Hepatocyte (in vitro differentiated cells): Measurements from ENCODE around the gene UGGT2. TPM values are rescaled to one million over a fixed set of nuclear protein-coding genes. Genes with fewer than 3 reads are reported as not detected.
A peak's percentile ranks its signal among the peaks of the same experiment; 100 is the strongest.

Source experiments
- DNase-seq: peaks from one replicate; pipeline ENCODE4 v3.0.0-alpha.2; 2016; ENCODE audit warnings: low spot score
- H2AFZ ChIP-seq: fragments of 200-600 bp; sonication (generic); 2 replicates; pipeline ENCODE4 v1.6.0; 2016; ENCODE audit warnings: antibody characterized with exemption, mild to moderate bottlenecking
- H3K27ac ChIP-seq: fragments of 200-600 bp; sonication (generic); 2 replicates; pipeline ENCODE4 v1.5.1; 2016; ENCODE audit warnings: mild to moderate bottlenecking
- H3K27me3 ChIP-seq: fragments of 200-600 bp; sonication (generic); 2 replicates; pipeline ENCODE4 v1.6.1; 2016
- H3K36me3 ChIP-seq: fragments of 200-600 bp; sonication (generic); replicated peaks from 2 replicates; pipeline ENCODE4 v1.5.1; 2016; ENCODE audit warnings: low read depth; ENCODE audit not compliant: insufficient read depth
- H3K4me1 ChIP-seq: fragments of 200-600 bp; sonication (generic); 2 replicates; pipeline ENCODE4 v1.5.1; 2016; ENCODE audit warnings: mild to moderate bottlenecking, moderate library complexity; ENCODE audit not compliant: insufficient read depth
- H3K4me2 ChIP-seq: fragments of 200-600 bp; sonication (generic); 2 replicates; pipeline ENCODE4 v1.6.0; 2016
- H3K4me3 ChIP-seq: fragments of 200-600 bp; sonication (generic); 2 replicates; pipeline ENCODE4 v1.5.1; 2016; ENCODE audit warnings: mild to moderate bottlenecking
- H3K79me2 ChIP-seq: fragments of 200-600 bp; sonication (generic); 2 replicates; pipeline ENCODE4 v1.6.0; 2017; ENCODE audit warnings: mild to moderate bottlenecking
- H3K9me2 ChIP-seq: fragments of 200-600 bp; sonication (generic); replicated peaks from 2 replicates; pipeline ENCODE4 v1.6.0; 2017; ENCODE audit warnings: mild to moderate bottlenecking; ENCODE audit not compliant: insufficient read depth
- H3K9me3 ChIP-seq: fragments of 200-600 bp; sonication (generic); 2 replicates; pipeline ENCODE4 v1.5.1; 2016; ENCODE audit warnings: low read depth, mild to moderate bottlenecking
- H4K20me1 ChIP-seq: fragments of 200-600 bp; sonication (generic); 2 replicates; pipeline ENCODE4 v1.6.0; 2016; ENCODE audit warnings: mild to moderate bottlenecking; ENCODE audit not compliant: insufficient read depth, poor library complexity, severe bottlenecking
- CTCF ChIP-seq: fragments of 200-600 bp; sonication (generic); IDR thresholded peaks from 2 replicates; pipeline ENCODE4 v1.5.1; 2016; ENCODE audit warnings: antibody characterized with exemption, mild to moderate bottlenecking; ENCODE audit not compliant: poor library complexity
- EZH2 ChIP-seq: fragments of 200-600 bp; sonication (generic); IDR thresholded peaks from 2 replicates; pipeline ENCODE4 v1.6.1; 2016; ENCODE audit warnings: antibody characterized with exemption, mild to moderate bottlenecking, borderline replicate concordance
- EZH2phosphoT487 ChIP-seq: fragments of 200-600 bp; sonication (generic); IDR thresholded peaks from one replicate; pipeline ENCODE4 v1.6.1; 2018; ENCODE audit warnings: antibody characterized with exemption, mild to moderate bottlenecking, low read depth, moderate library complexity; ENCODE audit not compliant: unreplicated experiment, severe bottlenecking
- WGBS: methylation state at CpG from one replicate; pipeline ENCODE4 v1.1.6; 2016; ENCODE audit warnings: low lambda C conversion rate; ENCODE audit errors: missing lambda C conversion rate; 5-methylcytosine and 5-hydroxymethylcytosine counted together
- polyA plus RNA-seq: library from polyadenylated mRNA; unstranded; fragments of >200 nt; fragmentation: Nextera tagmentation; extraction: Ambion mirVana; gene quantifications from 2 replicates; pipeline ENCODE4 v1.2.1, GENCODE V29; 2016
- total RNA-seq: library from RNA; depleted of rRNA; stranded (reverse); fragments of >200 nt; gene quantifications from 2 replicates; pipeline ENCODE4 v1.2.3, GENCODE V29; 2014

Gene UGGT2
- total and polyA plus RNA-seq, 2 experiments from 2014 or later = 23.6 to 60.3 TPM

- no peaks in the 10 kb centered on the region for H3K9me2 ChIP-seq
- H3K36me3 ChIP-seq = no peaks in the 10 kb centered on the region
- no peak overlapping the region for H3K4me3 ChIP-seq
- H2AFZ ChIP-seq = no peak overlapping the region
- DNase-seq = no peak
- H3K4me1 ChIP-seq = no peaks in the 10 kb centered on the region
- no peaks in the 10 kb centered on the region for H4K20me1 ChIP-seq
- H3K4me2 ChIP-seq = no peak overlapping the region
- TF ChIP-seq EZH2phosphoT487 = no peak
- TF ChIP-seq CTCF = no peak
- TF ChIP-seq EZH2 = no peak
- no peaks in the 10 kb centered on the region for H3K9me3 ChIP-seq
- no peaks in the 10 kb centered on the region for H3K27me3 ChIP-seq
- no peak overlapping the region for H3K27ac ChIP-seq
- WGBS = 91% methylated on average over 2 of the region's 2 CpGs
- peaks cover 2% of the 10 kb centered on the region for H3K79me2 ChIP-seq
Observed at GRCh38 chr13:96027496-96027895, 25.7 kb downstream of the UGGT2 start.

- H3K27me3 ChIP-seq = no peaks in the 10 kb centered on the region
- H3K4me2 ChIP-seq = no peak overlapping the region
- H2AFZ ChIP-seq = no peak overlapping the region
- H3K4me3 ChIP-seq = no peak overlapping the region
- no peaks in the 10 kb centered on the region for H4K20me1 ChIP-seq
- no peaks in the 10 kb centered on the region for H3K36me3 ChIP-seq
- TF ChIP-seq EZH2phosphoT487 (no peak), EZH2 (no peak), CTCF (no peak)
- H3K4me1 ChIP-seq = peaks cover 5% of the 10 kb centered on the region
- no peak for DNase-seq
- no peaks in the 10 kb centered on the region for H3K9me3 ChIP-seq
- H3K9me2 ChIP-seq = no peaks in the 10 kb centered on the region
- H3K27ac ChIP-seq = no peak overlapping the region
- H3K79me2 ChIP-seq = no peaks in the 10 kb centered on the region
Observed at GRCh38 chr13:96025283-96025682, 27.9 kb downstream of the UGGT2 start.

GRCh38 chr13:96020931-96021330, 32.3 kb downstream of the UGGT2 start:
- peak overlapping the region; percentile 69 for H3K27ac ChIP-seq
- no peak for TF ChIP-seq EZH2phosphoT487
- H2AFZ ChIP-seq = no peak overlapping the region
- H3K9me2 ChIP-seq = no peaks in the 10 kb centered on the region
- WGBS = 58% methylated on average over 2 of the region's 2 CpGs
- H3K36me3 ChIP-seq = no peaks in the 10 kb centered on the region
- H3K4me2 ChIP-seq = peak overlapping the region; percentile 23
- no peaks in the 10 kb centered on the region for H4K20me1 ChIP-seq
- no peaks in the 10 kb centered on the region for H3K79me2 ChIP-seq
- no peaks in the 10 kb centered on the region for H3K9me3 ChIP-seq
- DNase-seq = peak; percentile 52
- H3K4me3 ChIP-seq = no peak overlapping the region
- H3K4me1 ChIP-seq = peaks cover 9% of the 10 kb centered on the region
- H3K27me3 ChIP-seq = no peaks in the 10 kb centered on the region

GRCh38 chr13:96020155-96020575, 33.0 kb downstream of the UGGT2 start:
- Histone ChIP-seq H3K9me2 (no peaks in the 10 kb centered on the region), H3K27ac (peak overlapping the region; percentile 72), H3K4me3 (no peak overlapping the region), H4K20me1 (no peaks in the 10 kb centered on the region), H3K4me1 (peaks cover 9% of the 10 kb centered on the region), H3K27me3 (no peaks in the 10 kb centered on the region), H3K36me3 (no peaks in the 10 kb centered on the region), H3K4me2 (no peak overlapping the region), H3K79me2 (no peaks in the 10 kb centered on the region), H3K9me3 (no peaks in the 10 kb centered on the region), H2AFZ (no peak overlapping the region)
- DNase-seq = peak; percentile 80
- TF ChIP-seq EZH2phosphoT487 (no peak), CTCF (peak; percentile 78)
- 45% methylated on average over 3 of the region's 3 CpGs for WGBS
